ENCODE data around the gene CNGB1. TPM values are rescaled to one million over a fixed set of nuclear protein-coding genes. Genes with fewer than 3 reads are reported as not detected.

CNGB1 gene
- total RNA-seq, 1 experiment from 2014 or later, result not detected

DNA sequence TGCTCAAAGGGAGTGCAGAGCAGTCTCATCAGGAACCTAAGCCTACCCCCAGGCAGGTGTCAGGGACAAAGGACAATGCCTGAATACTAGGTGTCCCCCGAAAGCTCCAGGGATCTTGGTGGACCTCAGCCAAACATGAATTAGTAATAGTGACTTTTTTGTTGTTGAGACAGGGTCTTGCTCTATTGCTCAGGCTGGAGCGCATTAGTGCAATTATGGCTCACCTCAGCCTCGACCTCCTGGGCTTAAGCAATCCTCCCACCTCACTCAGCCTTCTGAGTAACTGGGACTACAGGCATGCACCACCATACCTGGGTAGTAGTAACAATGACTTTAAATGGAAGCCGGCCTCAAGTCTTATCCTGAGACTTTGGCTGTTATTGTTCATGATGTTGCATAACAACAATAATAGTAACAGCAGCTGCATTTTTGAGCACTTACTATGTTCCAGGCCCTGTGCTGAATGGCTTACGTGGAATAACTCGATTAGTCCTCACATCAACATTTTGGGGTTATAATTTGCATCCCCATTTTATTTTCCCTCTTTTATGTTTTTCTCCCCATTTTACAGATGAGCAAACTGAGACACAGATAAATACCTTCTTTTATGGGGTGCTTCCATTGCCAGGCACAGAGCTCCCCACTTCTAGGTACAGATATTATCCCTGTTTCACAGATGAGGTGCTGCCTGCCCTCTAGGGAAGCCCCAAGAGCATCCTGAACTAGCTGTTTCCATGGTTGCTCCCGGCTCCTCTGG is 19.5 kb downstream of the CNGB1 start:
- ChIA-PET POLR2A (ENCODE audit: low non-redundant PET) (no interaction called here), CTCF (no interaction called here)
- TF ChIP-seq CTCF (conservative IDR thresholded peaks at IDR 0.05; ENCODE audit: low read depth, low read length) (no peak), EZH2 (IDR thresholded peaks at IDR 0.05; ENCODE audit: borderline replicate concordance, low read depth, low read length, poor library complexity, severe bottlenecking) (no peak)
- Histone ChIP-seq H3K4me1 (ENCODE audit: insufficient read depth, low read length, poor library complexity, severe bottlenecking) (peaks cover 16% of the 10 kb centered on the region), H3K9me3 (ENCODE audit: low read depth, low read length, poor library complexity, severe bottlenecking) (no peaks in the 10 kb centered on the region), H3K36me3 (ENCODE audit: insufficient read depth, low read length, poor library complexity, severe bottlenecking) (no peaks in the 10 kb centered on the region), H3K27me3 (replicated peaks; ENCODE audit: insufficient read depth, low read depth, low read length, poor library complexity) (no peaks in the 10 kb centered on the region), H3K4me3 (ENCODE audit: low read depth, low read length, poor library complexity, severe bottlenecking) (no peak overlapping the region), H3K27ac (ENCODE audit: low read depth, low read length, poor library complexity, severe bottlenecking) (no peak overlapping the region)
- intact Hi-C loops (cut with micrococcal nuclease; ENCODE audit: unreplicated experiment), result no loop called here
- no peak for DNase-seq (ENCODE audit: low spot score)
- no TSS peak for BruUV-seq (replicated peaks)

DNA sequence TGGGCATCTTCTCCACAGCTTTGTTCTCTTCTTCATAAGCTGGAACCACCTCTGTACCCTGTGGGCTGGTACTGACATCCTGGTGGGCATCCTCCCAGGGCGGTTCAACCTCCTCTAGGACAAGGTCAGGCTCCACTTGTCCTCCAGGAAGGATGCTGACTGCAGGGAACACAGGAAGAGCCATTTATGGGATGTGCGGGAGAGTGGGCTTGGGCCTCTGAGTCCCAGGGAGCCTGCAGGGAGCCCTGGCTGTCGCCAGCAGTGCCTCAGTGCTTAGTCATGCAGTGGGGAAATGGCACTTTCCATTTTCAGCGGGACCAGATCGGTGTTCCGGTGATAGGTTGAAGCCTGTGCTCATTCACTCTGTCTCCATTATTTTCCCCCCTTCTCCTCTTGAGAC is 20.5 kb downstream of the CNGB1 start:
- BruUV-seq (replicated peaks), result no TSS peak
- Histone ChIP-seq H3K4me1 (ENCODE audit: insufficient read depth, low read length, poor library complexity, severe bottlenecking) (peaks cover 16% of the 10 kb centered on the region), H3K36me3 (ENCODE audit: insufficient read depth, low read length, poor library complexity, severe bottlenecking) (no peaks in the 10 kb centered on the region), H3K4me3 (ENCODE audit: low read depth, low read length, poor library complexity, severe bottlenecking) (no peak overlapping the region), H3K9me3 (ENCODE audit: low read depth, low read length, poor library complexity, severe bottlenecking) (no peaks in the 10 kb centered on the region), H3K27me3 (replicated peaks; ENCODE audit: insufficient read depth, low read depth, low read length, poor library complexity) (no peaks in the 10 kb centered on the region), H3K27ac (ENCODE audit: low read depth, low read length, poor library complexity, severe bottlenecking) (no peak overlapping the region)
- ChIA-PET POLR2A (ENCODE audit: low non-redundant PET) (no interaction called here), CTCF (no interaction called here)
- intact Hi-C loops (cut with micrococcal nuclease; ENCODE audit: unreplicated experiment), result no loop called here
- TF ChIP-seq CTCF (conservative IDR thresholded peaks at IDR 0.05; ENCODE audit: low read depth, low read length) (no peak), EZH2 (IDR thresholded peaks at IDR 0.05; ENCODE audit: borderline replicate concordance, low read depth, low read length, poor library complexity, severe bottlenecking) (no peak)
- peak; percentile 65 for DNase-seq (ENCODE audit: low spot score)

DNA sequence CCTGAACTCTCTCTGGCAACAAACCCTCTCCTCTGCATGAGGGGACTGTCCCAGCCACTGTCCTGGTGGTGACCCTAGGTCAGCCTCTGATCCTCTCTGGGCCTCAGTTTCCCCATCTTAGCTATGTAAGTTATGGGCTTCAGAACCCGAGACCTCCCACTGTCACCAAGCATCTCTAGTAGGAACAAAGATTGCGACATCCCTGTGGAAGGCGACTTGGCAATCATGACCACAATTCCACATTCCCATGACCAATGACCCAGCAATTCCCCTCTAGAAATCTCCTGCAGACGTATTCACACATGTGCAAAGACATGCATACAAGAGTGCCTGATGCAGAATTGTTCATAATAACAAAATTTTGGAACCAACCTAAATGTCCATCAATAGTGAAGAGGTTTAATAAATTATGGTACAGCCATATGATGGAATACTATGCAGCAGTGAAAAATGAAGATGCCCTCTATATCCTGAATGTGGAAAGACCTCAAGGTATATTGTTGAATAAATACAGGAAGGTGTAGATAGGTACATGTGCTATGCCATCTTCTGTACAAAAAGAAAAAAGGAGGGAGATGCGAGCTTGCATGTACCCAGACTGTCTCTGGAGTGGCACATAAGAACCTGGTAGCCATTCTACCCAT is 21.2 kb downstream of the CNGB1 start:
- H3K36me3 ChIP-seq (ENCODE audit: insufficient read depth, low read length, poor library complexity, severe bottlenecking), result no peaks in the 10 kb centered on the region
- BruUV-seq (replicated peaks), result no TSS peak
- no peaks in the 10 kb centered on the region for H3K27me3 ChIP-seq (replicated peaks; ENCODE audit: insufficient read depth, low read depth, low read length, poor library complexity)
- ChIA-PET CTCF (no interaction called here), POLR2A (ENCODE audit: low non-redundant PET) (no interaction called here)
- TF ChIP-seq EZH2 (IDR thresholded peaks at IDR 0.05; ENCODE audit: borderline replicate concordance, low read depth, low read length, poor library complexity, severe bottlenecking), result no peak
- no peak for TF ChIP-seq CTCF (conservative IDR thresholded peaks at IDR 0.05; ENCODE audit: low read depth, low read length)
- no peak for DNase-seq (ENCODE audit: low spot score)
- no peak overlapping the region for H3K27ac ChIP-seq (ENCODE audit: low read depth, low read length, poor library complexity, severe bottlenecking)
- intact Hi-C loops (cut with micrococcal nuclease; ENCODE audit: unreplicated experiment), result no loop called here
- peaks cover 16% of the 10 kb centered on the region for H3K4me1 ChIP-seq (ENCODE audit: insufficient read depth, low read length, poor library complexity, severe bottlenecking)
- no peaks in the 10 kb centered on the region for H3K9me3 ChIP-seq (ENCODE audit: low read depth, low read length, poor library complexity, severe bottlenecking)
- H3K4me3 ChIP-seq (ENCODE audit: low read depth, low read length, poor library complexity, severe bottlenecking), result no peak overlapping the region

Data from A673 (cell line).